ENCODE results near the gene FAM210A.

DNA sequence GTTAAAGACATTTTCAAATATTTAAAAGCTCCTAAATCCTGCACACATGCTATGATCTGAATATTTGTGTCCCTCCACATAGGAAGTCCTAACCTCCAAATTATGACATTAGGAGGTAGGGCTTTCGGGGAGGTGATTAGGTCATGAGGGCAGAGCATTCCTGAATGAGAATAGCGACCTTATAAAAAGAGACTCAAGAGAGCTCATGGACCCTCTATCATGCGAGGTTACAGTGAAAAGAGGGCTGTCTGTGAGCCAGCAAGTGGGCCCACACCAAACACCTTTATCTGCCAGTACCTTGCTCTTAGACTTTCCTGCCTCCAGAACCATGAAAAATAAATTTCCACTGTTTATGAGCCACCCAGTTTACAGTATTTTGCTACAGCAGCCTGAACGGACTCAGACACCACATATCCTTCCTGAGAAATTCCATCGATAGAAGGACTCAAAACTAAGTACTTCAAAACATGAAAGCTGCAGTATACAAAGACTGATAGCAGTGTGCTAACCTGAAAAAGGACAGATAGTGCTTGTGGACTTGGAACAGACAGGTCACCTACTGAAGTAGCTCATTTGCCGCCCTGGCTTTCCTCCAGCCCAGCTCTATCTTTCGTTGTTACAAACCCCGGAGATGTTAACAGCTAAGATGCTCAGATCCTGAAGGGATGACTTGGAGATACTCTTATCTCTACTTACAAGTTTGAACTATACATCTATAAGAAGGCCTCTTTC lies 13.8 kb downstream of the FAM210A start:
- no peak for TF ChIP-seq POLR2A (IDR thresholded peaks at IDR 0.05)
- TF ChIP-seq, protein P1, sequence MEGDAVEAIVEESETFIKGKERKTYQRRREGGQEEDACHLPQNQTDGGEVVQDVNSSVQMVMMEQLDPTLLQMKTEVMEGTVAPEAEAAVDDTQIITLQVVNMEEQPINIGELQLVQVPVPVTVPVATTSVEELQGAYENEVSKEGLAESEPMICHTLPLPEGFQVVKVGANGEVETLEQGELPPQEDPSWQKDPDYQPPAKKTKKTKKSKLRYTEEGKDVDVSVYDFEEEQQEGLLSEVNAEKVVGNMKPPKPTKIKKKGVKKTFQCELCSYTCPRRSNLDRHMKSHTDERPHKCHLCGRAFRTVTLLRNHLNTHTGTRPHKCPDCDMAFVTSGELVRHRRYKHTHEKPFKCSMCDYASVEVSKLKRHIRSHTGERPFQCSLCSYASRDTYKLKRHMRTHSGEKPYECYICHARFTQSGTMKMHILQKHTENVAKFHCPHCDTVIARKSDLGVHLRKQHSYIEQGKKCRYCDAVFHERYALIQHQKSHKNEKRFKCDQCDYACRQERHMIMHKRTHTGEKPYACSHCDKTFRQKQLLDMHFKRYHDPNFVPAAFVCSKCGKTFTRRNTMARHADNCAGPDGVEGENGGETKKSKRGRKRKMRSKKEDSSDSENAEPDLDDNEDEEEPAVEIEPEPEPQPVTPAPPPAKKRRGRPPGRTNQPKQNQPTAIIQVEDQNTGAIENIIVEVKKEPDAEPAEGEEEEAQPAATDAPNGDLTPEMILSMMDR (IDR thresholded peaks at IDR 0.05) = no peak

Data from upper lobe of left lung (tissue), 4 donors.